ENCODE data around the gene CHST9.
"Not testable (repeated sequence)": the region's sequence is repeated elsewhere in the genome, so short reads cannot be mapped to it uniquely, and the experiment has no call there.

CHST9 gene

GRCh38 chr18:26981360-26982082, 203.6 kb downstream of the CHST9 start:
- no peak for ATAC-seq (replicated peaks)
- no peak for DNase-seq
- Mint-ChIP-seq H3K9me3 (peaks cover 0 to 2% of the 10 kb centered on the region in 2 donors), H3K4me1 (peaks cover 6 to 11% of the 10 kb centered on the region in 2 donors), H3K4me3 (no peak overlapping the region), H3K27me3 (no peaks in the 10 kb centered on the region), H3K36me3 (no peaks in the 10 kb centered on the region), H3K27ac (no peak overlapping the region)

DNA sequence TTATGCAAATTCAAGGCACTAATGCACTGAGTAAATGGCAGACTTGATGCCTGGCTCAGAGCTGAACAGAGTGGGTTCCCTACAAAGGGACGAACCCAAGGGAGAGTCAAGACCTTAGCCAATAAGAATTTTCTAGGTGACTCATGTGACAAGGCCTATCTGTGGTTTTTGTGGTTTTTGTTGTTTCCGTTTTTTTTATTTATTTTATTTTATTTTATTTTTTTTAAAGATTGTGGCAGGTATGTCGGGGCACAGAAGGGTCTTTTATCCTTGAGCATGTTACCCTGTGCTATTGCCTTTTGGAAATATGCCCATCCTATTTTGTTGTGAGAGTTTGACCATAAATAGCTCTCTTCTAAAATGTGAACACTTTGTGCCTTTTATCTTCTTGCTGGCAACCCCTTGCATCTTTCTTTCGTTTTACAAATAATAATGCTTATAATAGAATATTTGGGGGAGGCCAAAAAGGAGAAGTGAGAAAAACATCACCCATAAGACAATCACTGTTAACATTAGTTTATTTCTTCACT, 206.2 kb downstream of the CHST9 start:
- H3K4me1 Mint-ChIP-seq, result peaks cover 6 to 11% of the 10 kb centered on the region in 2 donors
- H3K27me3 Mint-ChIP-seq, result no peaks in the 10 kb centered on the region
- no peak overlapping the region for H3K4me3 Mint-ChIP-seq
- H3K36me3 Mint-ChIP-seq, result no peaks in the 10 kb centered on the region
- DNase-seq, result no peak
- H3K9me3 Mint-ChIP-seq, result no peaks in the 10 kb centered on the region
- peak; percentile 71 to 93 for ATAC-seq (replicated peaks)
- H3K27ac Mint-ChIP-seq, result no peak overlapping the region

- DNase-seq (no peak), ATAC-seq (replicated peaks) (no peak)
- H3K4me3 Mint-ChIP-seq, result no peak overlapping the region
- no peak overlapping the region for H3K27ac Mint-ChIP-seq
- H3K36me3 Mint-ChIP-seq, result no peaks in the 10 kb centered on the region
- H3K27me3 Mint-ChIP-seq, result no peaks in the 10 kb centered on the region
- peaks cover 0 to 2% of the 10 kb centered on the region in 2 donors for H3K9me3 Mint-ChIP-seq
- peaks cover 6 to 11% of the 10 kb centered on the region in 2 donors for H3K4me1 Mint-ChIP-seq
Measured at GRCh38 chr18:26977781-26978180, 207.3 kb downstream of the CHST9 start.

GRCh38 chr18:26976206-26976605, 208.9 kb downstream of the CHST9 start:
- ATAC-seq (replicated peaks), result no peak
- no peaks in the 10 kb centered on the region for H3K36me3 Mint-ChIP-seq

DNA sequence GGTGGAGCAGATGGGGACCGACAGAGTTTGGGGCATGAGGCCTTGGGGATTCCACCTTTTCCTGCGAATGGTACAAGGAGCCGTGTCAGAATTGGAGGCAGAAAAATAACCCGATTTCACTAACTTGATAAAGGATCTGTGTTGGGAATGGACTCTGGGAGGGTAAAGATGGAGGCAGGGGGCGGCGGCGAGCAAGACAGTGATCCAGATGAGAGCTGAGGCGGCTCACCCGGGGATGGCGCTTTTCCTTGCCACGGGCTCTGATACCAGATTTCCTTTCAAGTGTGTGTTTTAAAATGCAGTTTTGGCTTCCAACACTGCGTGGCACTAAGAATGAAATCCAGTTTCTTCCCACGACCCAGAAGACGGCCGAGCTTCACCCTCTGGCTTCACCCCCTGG, 212.6 kb downstream of the CHST9 start:
- not testable (repeated sequence) for H3K9me3 Mint-ChIP-seq; H3K27ac Mint-ChIP-seq; H3K4me3 Mint-ChIP-seq; ATAC-seq (replicated peaks); H3K36me3 Mint-ChIP-seq; H3K27me3 Mint-ChIP-seq; H3K4me1 Mint-ChIP-seq; DNase-seq

More at GRCh38 chr18:26976206-26976605, 208.9 kb downstream of the CHST9 start:
- Mint-ChIP-seq H3K9me3 (peaks cover 0 to 2% of the 10 kb centered on the region in 2 donors), H3K27ac (no peak overlapping the region), H3K4me1 (peaks cover 6 to 11% of the 10 kb centered on the region in 2 donors), H3K4me3 (no peak overlapping the region), H3K27me3 (no peaks in the 10 kb centered on the region)
- DNase-seq, result no peak

DNA sequence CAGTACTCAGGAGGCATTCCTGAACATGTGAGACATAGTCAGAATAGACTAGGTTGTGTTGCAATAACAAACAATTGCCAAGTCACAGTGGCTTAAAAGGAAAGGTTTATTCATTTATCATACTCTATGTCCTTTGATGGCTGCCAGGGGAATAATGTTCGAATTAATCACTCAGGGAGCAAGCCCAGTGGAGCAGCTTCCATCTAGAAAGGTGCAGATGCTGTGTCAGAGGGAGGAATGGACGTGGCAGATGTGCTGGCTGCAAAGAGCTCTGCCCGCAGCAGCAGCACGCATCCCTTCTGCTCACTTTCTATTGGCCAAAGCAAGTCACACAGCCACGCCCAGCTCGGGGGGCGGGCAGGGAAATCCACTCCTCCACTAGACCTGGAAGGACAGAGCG, 213.7 kb downstream of the CHST9 start:
- Mint-ChIP-seq H3K27me3 (no peaks in the 10 kb centered on the region), H3K9me3 (peaks cover 2 to 4% of the 10 kb centered on the region in 2 donors), H3K4me3 (no peak overlapping the region), H3K4me1 (no peaks in the 10 kb centered on the region), H3K27ac (no peak overlapping the region), H3K36me3 (no peaks in the 10 kb centered on the region)
- DNase-seq (no peak), ATAC-seq (replicated peaks) (no peak)

- Mint-ChIP-seq H3K27me3 (no peaks in the 10 kb centered on the region), H3K36me3 (no peaks in the 10 kb centered on the region), H3K4me3 (no peak overlapping the region), H3K4me1 (no peaks in the 10 kb centered on the region), H3K9me3 (peaks cover 2 to 4% of the 10 kb centered on the region in 2 donors), H3K27ac (no peak overlapping the region)
- DNase-seq (no peak), ATAC-seq (replicated peaks) (no peak)
Measured at GRCh38 chr18:26970637-26971036, 214.5 kb downstream of the CHST9 start.

DNA sequence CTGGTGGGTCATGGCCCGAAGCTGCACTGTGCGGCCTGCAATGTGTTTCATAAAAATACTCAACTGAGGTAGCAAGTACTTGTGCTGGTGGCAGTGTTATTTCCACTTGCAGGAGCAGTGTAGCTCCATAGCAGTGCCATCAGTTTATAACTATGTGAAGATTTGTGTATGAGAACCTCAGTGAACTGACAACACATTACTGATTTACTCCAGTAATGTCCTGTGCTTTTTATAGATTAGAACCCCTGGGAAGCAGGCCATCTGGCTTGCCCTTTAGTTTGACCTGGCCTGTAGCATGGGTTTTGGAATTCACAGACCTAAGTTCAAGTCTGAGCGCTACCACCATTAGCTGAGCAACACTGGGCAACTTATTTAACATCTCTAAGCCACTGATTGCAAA, 219.9 kb downstream of the CHST9 start:
- Mint-ChIP-seq H3K9me3 (peaks cover 0 to 4% of the 10 kb centered on the region in 2 donors), H3K27me3 (no peaks in the 10 kb centered on the region), H3K4me3 (no peak overlapping the region), H3K4me1 (no peaks in the 10 kb centered on the region), H3K36me3 (no peaks in the 10 kb centered on the region), H3K27ac (no peak overlapping the region)
- DNase-seq, result no peak
- no peak for ATAC-seq (replicated peaks)

- DNase-seq, result no peak
- H3K9me3 Mint-ChIP-seq, result peaks cover 2 to 3% of the 10 kb centered on the region in 2 donors
- H3K4me3 Mint-ChIP-seq, result no peak overlapping the region
Measured at GRCh38 chr18:26963292-26963691, 221.8 kb downstream of the CHST9 start.

DNA sequence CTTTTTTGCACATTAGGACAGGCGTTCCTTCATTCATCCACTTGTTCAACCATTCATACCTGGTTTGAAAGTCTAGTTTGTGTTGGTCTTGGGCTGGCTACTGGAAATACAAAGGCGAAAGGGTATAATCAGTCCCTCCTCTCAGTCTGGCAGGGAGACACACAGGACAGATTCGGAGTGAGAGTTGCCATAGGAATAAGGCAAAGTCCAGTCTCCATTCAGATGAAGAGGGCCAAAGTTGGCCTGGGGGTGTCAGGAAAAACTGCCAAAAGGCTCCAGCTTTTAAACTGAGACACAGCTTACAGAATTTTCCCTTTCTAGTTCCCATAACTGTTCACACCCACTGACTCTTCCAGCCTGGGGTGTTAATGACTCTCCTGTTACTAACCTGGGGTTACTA, 223.3 kb downstream of the CHST9 start:
- no peak overlapping the region for H3K4me3 Mint-ChIP-seq
- peaks cover 2 to 3% of the 10 kb centered on the region in 2 donors for H3K9me3 Mint-ChIP-seq
- H3K27me3 Mint-ChIP-seq, result no peaks in the 10 kb centered on the region
- H3K36me3 Mint-ChIP-seq, result no peaks in the 10 kb centered on the region
- H3K27ac Mint-ChIP-seq, result no peak overlapping the region
- DNase-seq (no peak), ATAC-seq (replicated peaks) (no peak)
- no peaks in the 10 kb centered on the region for H3K4me1 Mint-ChIP-seq

More at GRCh38 chr18:26963292-26963691, 221.8 kb downstream of the CHST9 start:
- Mint-ChIP-seq H3K4me1 (no peaks in the 10 kb centered on the region), H3K27me3 (no peaks in the 10 kb centered on the region), H3K27ac (no peak overlapping the region), H3K36me3 (no peaks in the 10 kb centered on the region)
- ATAC-seq (replicated peaks), result no peak

GRCh38 chr18:26960911-26961310, 224.2 kb downstream of the CHST9 start:
- no peak for ATAC-seq (replicated peaks)
- no peaks in the 10 kb centered on the region for H3K27me3 Mint-ChIP-seq
- no peaks in the 10 kb centered on the region for H3K4me1 Mint-ChIP-seq
- peaks cover 2 to 3% of the 10 kb centered on the region in 2 donors for H3K9me3 Mint-ChIP-seq
- H3K36me3 Mint-ChIP-seq, result no peaks in the 10 kb centered on the region
- H3K4me3 Mint-ChIP-seq, result no peak overlapping the region
- DNase-seq, result no peak
- H3K27ac Mint-ChIP-seq, result no peak overlapping the region

- no peaks in the 10 kb centered on the region for H3K4me1 Mint-ChIP-seq
- H3K27ac Mint-ChIP-seq, result no peak overlapping the region
- H3K4me3 Mint-ChIP-seq, result no peak overlapping the region
- ATAC-seq (replicated peaks) (no peak), DNase-seq (no peak)
- no peaks in the 10 kb centered on the region for H3K36me3 Mint-ChIP-seq
- H3K27me3 Mint-ChIP-seq, result no peaks in the 10 kb centered on the region
- peaks cover 3 to 4% of the 10 kb centered on the region in 2 donors for H3K9me3 Mint-ChIP-seq
Measured at GRCh38 chr18:26956863-26957262, 228.2 kb downstream of the CHST9 start.

DNA sequence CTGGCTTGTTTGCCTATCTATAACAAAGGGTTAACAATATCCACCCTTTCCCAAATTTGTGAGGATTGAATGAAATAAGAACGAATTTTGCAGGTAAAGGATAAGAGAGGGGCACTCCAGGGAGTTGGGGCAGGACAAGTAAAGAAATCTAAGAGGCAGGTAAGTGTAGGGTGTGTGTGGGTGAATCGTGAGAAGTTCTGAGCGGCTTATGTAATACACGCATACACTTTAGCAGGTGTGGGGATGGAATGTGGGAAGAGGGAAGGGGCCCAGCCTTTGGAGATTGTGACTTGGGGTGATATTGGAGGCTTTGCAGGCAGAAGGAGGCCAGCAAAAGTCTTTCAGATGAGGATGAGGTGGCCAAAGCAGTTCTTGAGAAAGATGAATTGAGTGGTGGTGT, 236.4 kb downstream of the CHST9 start:
- Mint-ChIP-seq H3K36me3 (no peaks in the 10 kb centered on the region), H3K4me1 (no peaks in the 10 kb centered on the region), H3K27ac (no peak overlapping the region), H3K9me3 (peaks cover 0 to 3% of the 10 kb centered on the region in 2 donors), H3K4me3 (no peak overlapping the region), H3K27me3 (no peaks in the 10 kb centered on the region)
- no peak for DNase-seq
- no peak for ATAC-seq (replicated peaks)

DNA sequence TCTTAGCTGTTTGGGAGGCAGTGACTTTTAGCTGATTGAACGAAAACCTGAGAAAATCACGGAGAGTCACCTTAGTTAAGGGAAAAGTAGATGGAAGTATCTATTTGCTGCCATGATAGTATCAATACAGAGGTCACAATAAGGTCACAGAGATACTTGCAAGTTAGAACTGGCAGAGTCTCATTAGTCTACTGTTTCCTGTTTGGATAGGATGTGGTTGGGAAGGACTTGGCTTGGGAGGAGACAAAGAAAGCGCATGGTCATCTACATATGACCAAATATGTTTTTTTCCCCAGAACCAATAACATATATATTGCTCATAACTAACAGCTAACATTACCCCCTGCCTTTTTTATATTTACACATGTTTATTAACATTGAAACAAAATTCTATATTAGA, 241.2 kb downstream of the CHST9 start:
- Mint-ChIP-seq H3K4me1 (no peaks in the 10 kb centered on the region), H3K36me3 (no peaks in the 10 kb centered on the region), H3K9me3 (peaks cover 0 to 2% of the 10 kb centered on the region in 2 donors), H3K27ac (no peak overlapping the region), H3K4me3 (no peak overlapping the region), H3K27me3 (no peaks in the 10 kb centered on the region)
- ATAC-seq (replicated peaks) (no peak), DNase-seq (no peak)

DNA sequence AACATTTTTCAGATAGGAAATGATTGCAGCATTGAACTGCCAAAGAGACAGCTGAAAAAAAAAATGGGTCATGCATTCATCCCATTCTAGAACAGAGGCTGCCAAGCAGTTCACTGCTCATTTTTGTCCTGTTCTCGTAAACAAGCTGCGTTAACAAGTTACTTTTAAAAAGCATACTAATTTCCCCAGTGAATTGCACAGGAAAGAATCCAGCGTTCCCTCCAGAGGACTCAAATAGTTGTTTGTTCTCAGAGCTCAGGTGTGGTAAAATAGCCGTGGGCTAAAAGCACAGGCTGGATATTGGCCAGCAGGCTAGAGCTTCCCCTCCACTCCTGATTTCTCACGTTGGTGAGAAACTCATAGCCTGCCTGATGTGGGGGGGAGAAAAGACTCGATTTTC, 243.5 kb downstream of the CHST9 start:
- Mint-ChIP-seq H3K27me3 (no peaks in the 10 kb centered on the region), H3K4me3 (no peak overlapping the region), H3K9me3 (peaks cover 0 to 2% of the 10 kb centered on the region in 2 donors), H3K36me3 (no peaks in the 10 kb centered on the region), H3K4me1 (no peaks in the 10 kb centered on the region), H3K27ac (no peak overlapping the region)
- ATAC-seq (replicated peaks), result no peak
- no peak for DNase-seq
